IPS-15b (cell line): ENCODE results near the gene MYH7B.

Experiments
- H3K27me3 ChIP-seq: one replicate; pipeline ENCODE4 v1.6.1; 2013; ENCODE audit warnings: low read length; ENCODE audit not compliant: control insufficient read depth, insufficient read depth
- H3K36me3 ChIP-seq: one replicate; pipeline ENCODE4 v1.6.1; 2013; ENCODE audit warnings: low read length; ENCODE audit not compliant: control insufficient read depth, insufficient read depth
- H3K4me1 ChIP-seq: one replicate; pipeline ENCODE4 v1.6.1; 2013; ENCODE audit warnings: mild to moderate bottlenecking, low read length; ENCODE audit not compliant: control insufficient read depth, insufficient read depth
- H3K4me3 ChIP-seq: one replicate; pipeline ENCODE4 v1.5.1; 2013; ENCODE audit warnings: low read depth, low read length
- H3K9ac ChIP-seq: one replicate; pipeline ENCODE4 v1.6.1; 2013; ENCODE audit warnings: low read depth, mild to moderate bottlenecking, low read length
- H3K9me3 ChIP-seq: one replicate; pipeline ENCODE4 v1.6.1; 2013; ENCODE audit warnings: mild to moderate bottlenecking, low read length; ENCODE audit not compliant: control insufficient read depth, insufficient read depth

MYH7B gene

DNA sequence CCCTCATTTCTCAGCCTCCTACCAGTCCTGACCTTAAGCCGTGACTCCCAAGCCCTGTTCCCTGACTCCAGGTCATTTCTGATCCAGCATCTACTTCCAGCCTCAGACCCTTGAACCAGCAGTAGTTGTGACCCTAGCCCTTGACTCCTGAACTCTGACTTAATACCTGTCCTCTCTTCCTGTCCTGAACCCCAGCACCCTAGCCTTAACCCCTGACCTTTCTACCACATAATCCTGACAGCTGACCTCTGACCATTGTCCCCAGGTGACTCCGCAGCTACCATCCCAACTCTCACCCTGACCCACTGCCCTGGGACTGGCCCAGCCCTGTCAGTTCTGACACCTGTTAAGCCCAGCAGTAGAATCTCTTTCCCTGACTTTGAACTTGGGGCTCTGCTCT, 42.1 kb downstream of the MYH7B start:
- H3K27me3 ChIP-seq, result no peaks in the 10 kb centered on the region
- peaks cover 67% of the 10 kb centered on the region for H3K36me3 ChIP-seq
- no peak overlapping the region for H3K4me3 ChIP-seq
- no peak overlapping the region for H3K9ac ChIP-seq
- H3K9me3 ChIP-seq, result no peaks in the 10 kb centered on the region
- H3K4me1 ChIP-seq, result no peaks in the 10 kb centered on the region

DNA sequence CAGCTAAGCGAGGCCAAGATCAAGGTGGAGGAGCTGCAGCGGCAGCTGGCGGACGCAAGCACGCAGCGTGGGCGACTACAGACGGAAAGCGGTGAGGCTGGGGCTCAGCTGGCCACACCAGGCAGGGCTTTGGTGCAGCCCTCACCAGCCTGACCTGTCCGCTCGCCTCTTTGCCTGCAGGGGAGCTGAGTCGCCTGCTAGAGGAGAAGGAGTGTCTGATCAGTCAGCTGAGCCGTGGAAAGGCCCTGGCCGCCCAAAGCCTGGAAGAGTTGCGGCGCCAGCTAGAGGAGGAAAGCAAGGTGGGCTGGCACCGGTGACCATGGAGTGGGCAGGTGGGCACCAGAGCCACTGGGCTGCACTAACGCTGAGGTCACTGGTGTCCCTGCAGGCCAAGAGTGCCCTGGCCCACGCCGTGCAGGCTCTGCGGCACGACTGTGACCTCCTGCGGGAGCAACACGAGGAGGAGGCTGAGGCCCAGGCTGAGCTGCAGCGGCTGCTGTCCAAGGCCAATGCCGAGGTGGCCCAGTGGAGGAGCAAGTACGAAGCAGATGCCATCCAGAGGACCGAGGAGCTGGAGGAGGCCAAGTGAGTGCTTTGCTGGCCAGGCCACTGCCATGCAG, 42.8 kb downstream of the MYH7B start:
- no peak overlapping the region for H3K9ac ChIP-seq
- H3K27me3 ChIP-seq, result no peaks in the 10 kb centered on the region
- H3K9me3 ChIP-seq, result no peaks in the 10 kb centered on the region
- no peaks in the 10 kb centered on the region for H3K4me1 ChIP-seq
- H3K36me3 ChIP-seq, result peaks cover 69% of the 10 kb centered on the region
- no peak overlapping the region for H3K4me3 ChIP-seq

DNA sequence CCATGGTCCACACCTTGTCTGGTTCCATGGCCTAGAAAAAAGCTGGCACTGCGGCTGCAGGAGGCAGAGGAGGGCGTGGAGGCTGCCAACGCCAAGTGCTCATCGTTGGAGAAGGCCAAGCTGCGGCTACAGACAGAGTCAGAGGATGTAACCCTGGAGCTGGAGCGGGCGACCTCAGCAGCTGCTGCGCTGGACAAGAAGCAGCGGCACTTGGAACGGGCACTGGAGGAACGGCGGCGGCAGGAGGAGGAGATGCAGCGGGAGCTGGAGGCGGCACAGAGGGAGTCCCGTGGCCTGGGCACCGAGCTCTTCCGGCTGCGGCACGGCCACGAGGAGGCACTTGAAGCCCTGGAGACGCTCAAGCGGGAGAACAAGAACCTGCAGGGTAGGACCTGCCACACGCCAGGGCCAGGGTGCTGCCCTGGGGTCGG, 43.4 kb downstream of the MYH7B start:
- H3K9ac ChIP-seq, result no peak overlapping the region
- H3K9me3 ChIP-seq, result no peaks in the 10 kb centered on the region
- no peak overlapping the region for H3K4me3 ChIP-seq
- H3K27me3 ChIP-seq, result no peaks in the 10 kb centered on the region
- no peaks in the 10 kb centered on the region for H3K4me1 ChIP-seq
- H3K36me3 ChIP-seq, result peaks cover 69% of the 10 kb centered on the region

DNA sequence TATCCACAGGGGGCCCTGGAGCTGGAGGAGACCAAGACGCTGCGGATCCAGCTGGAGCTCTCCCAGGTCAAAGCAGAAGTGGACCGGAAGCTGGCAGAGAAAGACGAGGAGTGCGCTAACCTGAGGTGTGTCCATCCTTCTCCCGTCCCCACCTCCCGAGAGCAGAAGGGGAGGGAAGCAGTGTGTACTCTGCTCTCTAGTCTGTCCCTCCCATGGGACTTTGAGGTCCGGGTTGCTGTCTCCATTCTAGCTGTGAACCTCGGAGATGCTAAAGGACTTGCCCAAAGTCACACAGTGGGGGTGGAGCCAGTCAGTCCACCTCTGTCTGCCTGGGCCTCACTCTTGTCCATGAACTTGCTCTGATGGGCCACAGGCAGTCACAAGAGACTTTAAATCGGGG, 44.1 kb downstream of the MYH7B start:
- no peak overlapping the region for H3K9ac ChIP-seq
- H3K36me3 ChIP-seq, result peaks cover 74% of the 10 kb centered on the region
- no peaks in the 10 kb centered on the region for H3K27me3 ChIP-seq
- no peak overlapping the region for H3K4me3 ChIP-seq
- H3K4me1 ChIP-seq, result no peaks in the 10 kb centered on the region
- no peaks in the 10 kb centered on the region for H3K9me3 ChIP-seq

DNA sequence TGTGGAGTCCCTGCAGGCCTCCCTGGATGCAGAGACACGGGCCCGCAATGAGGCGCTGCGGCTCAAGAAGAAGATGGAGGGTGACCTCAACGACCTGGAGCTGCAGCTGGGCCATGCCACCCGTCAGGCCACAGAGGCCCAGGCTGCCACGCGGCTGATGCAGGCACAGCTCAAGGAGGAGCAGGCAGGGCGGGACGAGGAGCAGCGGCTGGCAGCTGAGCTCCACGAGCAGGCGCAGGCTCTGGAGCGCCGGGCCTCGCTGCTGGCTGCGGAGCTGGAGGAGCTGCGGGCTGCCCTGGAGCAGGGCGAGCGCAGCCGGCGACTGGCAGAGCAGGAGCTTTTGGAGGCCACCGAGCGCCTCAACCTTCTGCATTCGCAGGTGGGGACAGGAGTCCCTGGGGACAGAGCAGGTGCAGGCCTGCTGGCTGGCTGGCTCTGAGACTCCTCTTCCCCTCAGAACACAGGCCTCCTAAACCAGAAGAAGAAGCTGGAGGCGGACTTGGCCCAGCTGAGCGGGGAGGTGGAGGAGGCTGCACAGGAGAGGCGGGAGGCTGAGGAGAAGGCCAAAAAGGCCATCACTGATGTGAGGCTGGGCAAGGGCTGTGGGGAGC, 44.7 kb downstream of the MYH7B start:
- no peaks in the 10 kb centered on the region for H3K9me3 ChIP-seq
- H3K27me3 ChIP-seq, result no peaks in the 10 kb centered on the region
- no peak overlapping the region for H3K9ac ChIP-seq
- H3K4me1 ChIP-seq, result no peaks in the 10 kb centered on the region
- peaks cover 74% of the 10 kb centered on the region for H3K36me3 ChIP-seq
- H3K4me3 ChIP-seq, result no peak overlapping the region

DNA sequence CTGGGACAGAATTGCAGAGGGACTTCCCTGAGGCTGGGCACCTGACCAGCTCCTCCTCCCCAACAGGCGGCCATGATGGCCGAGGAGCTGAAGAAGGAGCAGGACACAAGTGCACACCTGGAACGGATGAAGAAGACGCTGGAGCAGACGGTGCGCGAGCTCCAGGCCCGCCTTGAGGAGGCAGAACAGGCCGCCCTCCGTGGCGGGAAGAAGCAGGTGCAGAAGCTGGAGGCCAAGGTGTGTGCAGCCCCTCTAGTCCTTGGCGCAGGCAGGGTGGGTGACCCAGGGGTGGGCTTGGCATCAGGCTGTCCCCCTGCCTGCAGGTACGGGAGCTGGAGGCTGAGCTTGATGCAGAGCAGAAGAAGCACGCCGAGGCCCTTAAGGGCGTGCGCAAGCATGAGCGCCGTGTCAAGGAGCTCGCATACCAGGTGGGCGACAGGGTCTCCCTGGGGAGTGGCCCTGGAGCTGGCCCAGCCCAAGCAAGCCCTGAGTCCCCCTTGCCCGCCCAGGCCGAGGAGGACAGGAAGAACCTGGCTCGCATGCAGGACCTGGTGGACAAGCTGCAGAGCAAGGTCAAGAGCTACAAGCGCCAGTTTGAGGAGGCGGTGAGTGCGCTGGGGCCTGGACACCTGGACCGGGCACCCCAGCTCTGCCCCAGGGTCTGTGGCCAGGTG, 45.4 kb downstream of the MYH7B start:
- no peaks in the 10 kb centered on the region for H3K4me1 ChIP-seq
- peaks cover 75% of the 10 kb centered on the region for H3K36me3 ChIP-seq
- H3K4me3 ChIP-seq, result no peak overlapping the region
- H3K9me3 ChIP-seq, result no peaks in the 10 kb centered on the region
- no peaks in the 10 kb centered on the region for H3K27me3 ChIP-seq
- H3K9ac ChIP-seq, result no peak overlapping the region

DNA sequence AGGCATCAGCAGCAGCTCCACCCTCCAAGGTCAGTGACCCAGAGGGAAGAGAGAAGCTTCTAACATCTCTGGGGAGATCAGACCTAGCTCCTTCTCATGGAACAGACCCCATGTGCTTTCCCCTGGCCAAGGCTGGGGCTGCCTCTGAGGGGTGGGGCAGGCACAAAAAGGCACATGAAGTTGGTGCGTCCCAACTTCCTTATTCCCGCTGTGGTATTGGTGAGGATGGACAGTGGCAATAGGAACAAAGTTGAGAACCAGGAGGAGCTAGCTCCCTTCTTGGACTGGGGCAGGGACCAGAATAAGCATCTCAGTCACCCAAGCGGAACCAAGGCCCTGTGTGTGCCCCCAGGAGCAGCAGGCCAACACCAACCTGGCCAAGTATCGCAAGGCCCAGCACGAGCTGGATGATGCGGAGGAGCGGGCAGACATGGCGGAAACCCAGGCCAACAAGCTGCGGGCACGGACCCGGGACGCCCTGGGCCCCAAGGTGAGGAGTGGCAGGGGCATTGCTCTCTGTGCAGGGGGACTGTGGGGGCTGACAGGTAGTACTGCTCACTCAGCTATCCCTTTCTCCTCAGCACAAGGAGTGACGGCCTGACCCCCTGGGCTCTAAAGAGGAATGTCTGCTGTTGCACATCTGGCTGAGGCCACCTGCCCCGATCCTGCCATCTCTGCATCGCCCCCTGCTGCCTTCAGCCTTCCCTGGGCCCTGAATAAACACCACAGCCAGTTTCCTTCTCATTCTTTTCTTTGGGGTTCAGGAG, 46.1 kb downstream of the MYH7B start:
- Histone ChIP-seq H3K27me3 (no peaks in the 10 kb centered on the region), H3K9me3 (no peaks in the 10 kb centered on the region), H3K9ac (no peak overlapping the region), H3K4me3 (no peak overlapping the region), H3K36me3 (peaks cover 76% of the 10 kb centered on the region), H3K4me1 (no peaks in the 10 kb centered on the region)

DNA sequence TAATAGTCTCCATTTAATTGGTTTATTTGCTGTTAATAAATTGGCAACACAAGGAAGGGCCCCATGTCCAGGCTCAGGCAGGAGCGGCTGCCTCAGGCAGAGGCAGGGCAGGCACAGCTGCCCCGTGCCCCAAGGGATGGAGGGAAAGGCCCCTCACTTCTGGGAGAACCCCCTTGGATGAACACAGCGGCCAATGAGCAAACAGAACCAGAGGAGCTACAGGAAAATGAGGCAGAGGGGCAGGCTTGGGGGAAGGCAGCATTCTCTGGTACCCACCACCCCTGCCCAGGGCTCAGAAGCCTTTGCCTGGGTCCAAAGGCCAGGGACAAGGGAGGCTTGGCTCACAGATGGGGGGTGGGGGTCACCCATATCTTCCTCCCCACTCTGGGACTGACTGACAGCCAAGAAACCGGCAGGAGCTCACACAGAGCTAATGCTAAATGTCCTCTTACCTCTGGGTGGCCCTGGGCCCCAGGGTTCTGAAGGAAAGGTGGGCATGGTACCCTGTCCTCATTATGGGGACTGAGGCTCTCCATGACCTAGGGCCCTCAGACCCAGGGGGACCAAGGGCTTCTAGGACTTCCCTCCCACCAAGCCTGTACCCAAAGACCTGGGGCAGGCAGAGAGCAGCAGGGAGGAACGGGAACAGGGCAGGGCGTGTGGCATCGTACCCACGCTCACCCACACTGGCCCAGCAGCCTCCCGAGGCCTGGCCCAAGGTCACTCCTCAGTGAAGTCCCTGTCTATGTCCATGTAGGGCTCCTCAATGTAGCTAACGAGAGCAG, 47.0 kb downstream of the MYH7B start:
- Histone ChIP-seq H3K36me3 (peaks cover 82% of the 10 kb centered on the region), H3K9me3 (no peaks in the 10 kb centered on the region), H3K27me3 (no peaks in the 10 kb centered on the region)

DNA sequence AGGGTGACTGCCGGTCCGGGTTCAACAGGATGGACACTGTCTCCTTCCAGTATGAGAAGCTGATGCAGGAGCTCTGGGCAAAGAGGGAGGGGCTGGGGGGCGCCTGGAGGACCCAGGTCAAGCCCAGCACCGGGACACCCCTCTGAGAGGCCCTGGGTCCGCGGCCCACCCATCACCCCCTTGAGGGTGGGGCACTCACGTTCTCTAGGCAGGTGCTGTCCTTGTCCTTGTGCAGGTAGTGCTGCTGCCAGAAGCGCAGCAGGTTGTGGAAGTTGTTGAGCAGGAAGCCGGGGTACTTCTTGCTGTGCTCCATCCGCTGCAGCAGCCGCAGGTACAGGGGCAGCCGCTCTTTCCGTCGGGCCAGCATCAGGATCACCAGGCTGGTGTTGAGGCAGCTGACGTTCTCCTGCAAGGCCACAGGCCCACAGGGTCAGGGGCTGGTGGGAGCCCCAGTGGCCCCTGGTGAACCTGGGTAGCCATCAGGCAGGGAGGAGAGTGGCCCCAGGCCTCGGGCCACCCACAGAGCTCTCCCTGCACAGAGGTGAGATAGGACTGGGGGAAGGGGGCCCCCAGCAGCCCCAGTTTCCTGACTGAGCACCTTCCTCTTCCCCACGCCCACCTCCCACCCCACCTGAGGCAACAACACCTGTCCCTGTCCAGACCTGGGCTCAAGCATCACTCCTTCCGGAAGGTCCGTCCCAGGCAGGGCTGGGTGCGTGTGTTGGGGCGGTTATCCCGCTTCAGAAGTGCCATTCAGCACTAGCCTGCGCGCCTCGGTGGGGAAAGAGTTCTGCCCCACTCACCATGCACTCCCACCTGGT, 47.8 kb downstream of the MYH7B start:
- no peaks in the 10 kb centered on the region for H3K9me3 ChIP-seq
- no peaks in the 10 kb centered on the region for H3K27me3 ChIP-seq
- H3K4me1 ChIP-seq, result no peaks in the 10 kb centered on the region
- peaks cover 88% of the 10 kb centered on the region for H3K36me3 ChIP-seq
- H3K4me3 ChIP-seq, result no peak overlapping the region
- H3K9ac ChIP-seq, result no peak overlapping the region

More for the DNA sequence above, 47.0 kb downstream of the MYH7B start:
- Histone ChIP-seq H3K4me3 (no peak overlapping the region), H3K9ac (no peak overlapping the region), H3K4me1 (no peaks in the 10 kb centered on the region)

DNA sequence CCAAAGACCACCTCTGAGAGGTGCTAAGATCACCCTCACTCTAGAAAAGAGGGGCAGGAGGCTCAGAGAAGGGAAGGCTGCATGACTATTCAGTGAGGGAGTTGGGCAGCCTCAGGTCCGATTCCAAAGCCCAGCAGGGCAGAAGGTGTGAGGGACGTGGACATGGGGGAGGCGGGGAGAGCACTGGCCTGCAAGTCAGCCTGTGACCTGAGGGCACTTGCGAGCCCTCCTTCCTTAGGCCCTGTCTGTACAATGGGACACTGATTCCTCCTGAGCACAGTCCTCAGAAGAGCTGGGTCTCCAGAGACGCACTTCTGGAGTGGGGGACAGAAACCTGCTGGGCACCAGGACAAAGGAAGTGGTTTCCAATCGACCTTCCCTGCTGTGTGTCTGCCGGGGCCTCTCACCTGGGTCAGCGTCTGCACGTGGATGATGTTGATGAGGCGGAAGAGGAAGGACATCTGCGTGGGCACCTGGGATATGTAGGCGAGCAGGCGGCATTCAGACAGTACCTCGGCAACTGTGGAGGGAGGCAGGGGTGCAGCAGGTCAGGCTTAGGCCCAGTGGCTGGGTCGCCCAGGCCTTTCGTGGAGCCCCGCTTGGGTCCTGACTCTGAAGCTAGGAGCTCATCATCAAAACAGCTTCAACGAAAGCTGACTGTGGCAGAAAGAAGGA, 48.5 kb downstream of the MYH7B start:
- peaks cover 86% of the 10 kb centered on the region for H3K36me3 ChIP-seq

More for the DNA sequence above, 48.5 kb downstream of the MYH7B start:
- H3K9ac ChIP-seq, result no peak overlapping the region
- no peaks in the 10 kb centered on the region for H3K4me1 ChIP-seq
- H3K27me3 ChIP-seq, result no peaks in the 10 kb centered on the region
- no peaks in the 10 kb centered on the region for H3K9me3 ChIP-seq
- H3K4me3 ChIP-seq, result no peak overlapping the region
